ENCODE data around the gene FRMD8.

Gene FRMD8

DNA sequence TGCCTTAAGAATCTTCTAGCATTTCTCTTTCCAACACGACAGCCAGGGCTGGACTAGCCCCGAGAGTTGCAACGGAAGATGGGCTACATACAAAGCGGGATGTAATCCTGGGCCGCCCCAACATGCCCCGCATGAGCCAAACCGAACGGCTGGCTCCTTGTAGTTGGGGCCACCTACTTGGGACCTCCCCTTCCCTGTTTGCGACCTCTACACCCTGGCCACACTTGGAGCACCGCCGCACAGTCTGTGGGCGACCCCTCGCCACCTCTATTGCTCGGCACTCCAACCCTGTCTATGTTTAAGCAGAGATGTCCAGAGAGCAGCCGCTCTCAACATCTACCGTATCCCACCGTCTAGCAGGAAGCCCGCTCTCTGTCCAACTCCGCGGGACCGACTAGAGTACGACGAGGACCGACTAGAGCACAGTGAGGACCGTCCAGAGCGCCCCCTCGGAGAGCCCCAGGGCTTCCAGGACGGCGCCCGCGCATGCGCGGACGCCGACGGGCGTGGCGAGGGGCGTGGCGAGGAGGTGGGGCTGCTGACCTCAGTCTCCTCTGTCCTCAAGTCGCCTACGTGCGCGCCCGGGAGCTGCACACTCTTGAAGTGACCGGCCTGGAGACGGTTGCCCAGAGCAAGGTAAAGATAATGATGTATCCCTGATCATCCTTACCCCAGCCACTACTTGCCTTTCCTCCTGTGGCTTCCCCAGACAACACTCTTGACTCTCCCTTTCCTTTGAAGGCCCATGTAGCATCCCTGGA lies 68.4 kb downstream of the FRMD8 start:
- DNase-seq (ENCODE audit: low read depth) = peak; percentile 69

DNA sequence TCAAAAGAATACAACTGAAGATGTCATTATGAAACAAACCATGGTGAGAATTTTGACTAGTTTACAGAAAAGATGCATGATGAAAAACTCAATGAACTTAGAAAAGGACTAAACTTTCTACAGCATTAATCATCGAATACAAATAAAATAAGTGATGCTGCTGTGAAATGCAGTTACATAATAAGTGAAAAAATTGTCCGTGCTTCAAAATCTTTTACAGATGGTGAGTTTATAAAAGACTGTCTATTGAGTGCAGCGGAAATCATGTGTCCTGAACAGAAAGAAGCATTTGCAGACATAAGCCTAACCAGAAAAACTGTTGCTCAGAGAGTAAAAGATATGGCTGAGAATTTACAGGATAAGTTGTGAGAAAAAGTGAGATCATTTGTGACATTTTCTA lies 70.0 kb downstream of the FRMD8 start:
- DNase-seq (ENCODE audit: low read depth) = no peak

DNA sequence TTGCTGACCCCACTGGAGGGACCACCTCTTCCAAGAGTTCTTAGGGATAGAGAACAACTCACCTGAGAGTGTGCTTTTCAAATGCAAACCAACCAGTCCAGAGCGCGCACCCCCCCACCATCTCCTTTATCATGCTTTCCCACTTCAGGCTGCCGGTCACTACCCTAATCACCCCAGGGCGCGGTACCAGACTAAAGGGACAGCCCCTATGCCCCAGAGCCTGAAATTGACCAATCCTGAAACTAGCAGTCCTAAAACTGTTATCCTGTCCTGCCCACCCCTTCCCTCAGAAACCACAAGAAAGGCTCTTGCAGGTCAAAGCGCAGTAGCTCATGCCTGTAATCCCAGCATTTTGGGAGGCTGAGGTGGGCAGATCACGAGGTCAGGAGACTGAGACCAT lies 73.1 kb downstream of the FRMD8 start:
- no peak for DNase-seq (ENCODE audit: low read depth)

All from stromal cell of bone marrow (primary cell).